Immature natural killer cell (primary cell): ENCODE measurements around the gene IGFBP5. TPM values are rescaled to one million over a fixed set of nuclear protein-coding genes. Genes with fewer than 3 reads are reported as not detected.

Source experiments
- DNase-seq, 3 donors: peaks; one replicate each; pipeline ENCODE4 v3.0.0; 2022; ENCODE audit warnings: mixed read lengths in 1 of 3
- H3K27ac Mint-ChIP-seq, 6 donors: one replicate each; pipeline ENCODE4 v1.8.0; 2020; ENCODE audit warnings: mixed read lengths in 6 of 6, mild to moderate bottlenecking in 5 of 6, inconsistent platforms in 4 of 6, moderate library complexity in 3 of 6
- H3K27me3 Mint-ChIP-seq, 3 donors: one replicate each; pipeline ENCODE4 v1.8.0; 2020 to 2021; ENCODE audit warnings: low read depth in 3 of 3, mild to moderate bottlenecking in 3 of 3, mixed read lengths in 3 of 3, moderate library complexity in 3 of 3, inconsistent platforms in 1 of 3
- H3K36me3 Mint-ChIP-seq, 3 donors: one replicate each; pipeline ENCODE4 v1.8.0; 2020; ENCODE audit warnings: mixed read lengths in 3 of 3, inconsistent platforms in 2 of 3, mild to moderate bottlenecking in 2 of 3
- H3K4me1 Mint-ChIP-seq, 2 donors: one replicate each; pipeline ENCODE4 v1.8.0; 2020; ENCODE audit warnings: inconsistent platforms in 2 of 2, mild to moderate bottlenecking in 2 of 2, mixed read lengths in 2 of 2, moderate library complexity in 1 of 2
- H3K4me3 Mint-ChIP-seq, 5 donors: one replicate each; pipeline ENCODE4 v1.8.0; 2020; ENCODE audit warnings: mild to moderate bottlenecking in 5 of 5, mixed read lengths in 5 of 5, inconsistent platforms in 3 of 5, moderate library complexity in 3 of 5
- H3K9me3 Mint-ChIP-seq, 6 donors: one replicate each; pipeline ENCODE4 v1.8.0; 2020; ENCODE audit warnings: mild to moderate bottlenecking in 6 of 6, mixed read lengths in 6 of 6, inconsistent platforms in 4 of 6, moderate library complexity in 3 of 6
- polyA plus RNA-seq, 3 donors: library from polyadenylated mRNA; unstranded; fragments of 300-500 nt; fragmentation: Illumina TruSeq; gene quantifications; one replicate each; pipeline ENCODE4 v1.2.3, GENCODE V29; 2021

The IGFBP5 gene
- polyA plus RNA-seq, 3 donors from 2014 or later, result not detected

- H3K4me1 Mint-ChIP-seq, result no peaks in the 10 kb centered on the region
- H3K27ac Mint-ChIP-seq, result no peak overlapping the region
- no peaks in the 10 kb centered on the region for H3K36me3 Mint-ChIP-seq
- DNase-seq, result no peak
- peaks cover 0 to 4% (median 2%) of the 10 kb centered on the region in 3 donors for H3K27me3 Mint-ChIP-seq
- peaks cover 0 to 2% (median 0%) of the 10 kb centered on the region in 6 donors for H3K9me3 Mint-ChIP-seq
- no peak overlapping the region for H3K4me3 Mint-ChIP-seq
Measured at GRCh38 chr2:216661639-216662375, 33.5 kb downstream of the IGFBP5 start.

- H3K27ac Mint-ChIP-seq, result no peak overlapping the region
- no peak for DNase-seq
Measured at GRCh38 chr2:216661051-216661450, 34.3 kb downstream of the IGFBP5 start.

GRCh38 chr2:216660496-216660895 is 34.9 kb downstream of the IGFBP5 start:
- H3K4me3 Mint-ChIP-seq, result no peak overlapping the region
- peaks cover 0 to 2% (median 0%) of the 10 kb centered on the region in 6 donors for H3K9me3 Mint-ChIP-seq
- no peak for DNase-seq
- no peaks in the 10 kb centered on the region for H3K36me3 Mint-ChIP-seq
- no peak overlapping the region for H3K27ac Mint-ChIP-seq
- peaks cover 1 to 5% (median 4%) of the 10 kb centered on the region in 3 donors for H3K27me3 Mint-ChIP-seq
- no peaks in the 10 kb centered on the region for H3K4me1 Mint-ChIP-seq

More at GRCh38 chr2:216661051-216661450, 34.3 kb downstream of the IGFBP5 start:
- Mint-ChIP-seq H3K27me3 (peaks cover 1 to 5% (median 4%) of the 10 kb centered on the region in 3 donors), H3K4me1 (no peaks in the 10 kb centered on the region), H3K36me3 (no peaks in the 10 kb centered on the region), H3K9me3 (peaks cover 0 to 2% (median 0%) of the 10 kb centered on the region in 6 donors), H3K4me3 (no peak overlapping the region)

- no peak overlapping the region for H3K27ac Mint-ChIP-seq
- peaks cover 0 to 3% of the 10 kb centered on the region in 2 donors for H3K4me1 Mint-ChIP-seq
- H3K36me3 Mint-ChIP-seq, result no peaks in the 10 kb centered on the region
- DNase-seq, result no peak
- H3K4me3 Mint-ChIP-seq, result no peak overlapping the region
- H3K9me3 Mint-ChIP-seq, result no peaks in the 10 kb centered on the region
- peaks cover 1 to 5% (median 4%) of the 10 kb centered on the region in 3 donors for H3K27me3 Mint-ChIP-seq
Measured at GRCh38 chr2:216659276-216659675, 36.1 kb downstream of the IGFBP5 start.

- DNase-seq, result no peak
- Mint-ChIP-seq H3K4me3 (no peak overlapping the region), H3K4me1 (peaks cover 3 to 8% of the 10 kb centered on the region in 2 donors), H3K27ac (no peak overlapping the region), H3K36me3 (no peaks in the 10 kb centered on the region), H3K9me3 (no peaks in the 10 kb centered on the region), H3K27me3 (peaks cover 1 to 5% (median 4%) of the 10 kb centered on the region in 3 donors)
Measured at GRCh38 chr2:216658757-216659156, 36.6 kb downstream of the IGFBP5 start.

GRCh38 chr2:216657980-216658379 is 37.4 kb downstream of the IGFBP5 start:
- Mint-ChIP-seq H3K27ac (no peak overlapping the region), H3K36me3 (no peaks in the 10 kb centered on the region), H3K4me1 (peaks cover 3 to 8% of the 10 kb centered on the region in 2 donors), H3K4me3 (no peak overlapping the region), H3K27me3 (peaks cover 1 to 7% (median 5%) of the 10 kb centered on the region in 3 donors), H3K9me3 (no peaks in the 10 kb centered on the region)
- no peak for DNase-seq

GRCh38 chr2:216657086-216657855 is 38.1 kb downstream of the IGFBP5 start:
- Mint-ChIP-seq H3K27ac (no peak overlapping the region), H3K9me3 (no peaks in the 10 kb centered on the region), H3K27me3 (peaks cover 1 to 7% (median 5%) of the 10 kb centered on the region in 3 donors), H3K4me1 (peaks cover 3 to 8% of the 10 kb centered on the region in 2 donors), H3K4me3 (no peak overlapping the region), H3K36me3 (no peaks in the 10 kb centered on the region)
- DNase-seq, result no peak

GRCh38 chr2:216654528-216655052 is 40.8 kb downstream of the IGFBP5 start:
- Mint-ChIP-seq H3K9me3 (no peaks in the 10 kb centered on the region), H3K4me1 (peaks cover 3 to 8% of the 10 kb centered on the region in 2 donors), H3K4me3 (no peak overlapping the region), H3K36me3 (no peaks in the 10 kb centered on the region), H3K27ac (no peak overlapping the region), H3K27me3 (peaks cover 2 to 6% (median 5%) of the 10 kb centered on the region in 3 donors)
- DNase-seq, result no peak

GRCh38 chr2:216653931-216654365 is 41.4 kb downstream of the IGFBP5 start:
- Mint-ChIP-seq H3K4me1 (peaks cover 3 to 8% of the 10 kb centered on the region in 2 donors), H3K27me3 (peaks cover 3 to 6% (median 5%) of the 10 kb centered on the region in 3 donors)
- DNase-seq, result no peak

GRCh38 chr2:216653093-216653799 is 42.1 kb downstream of the IGFBP5 start:
- peaks cover 3 to 6% (median 5%) of the 10 kb centered on the region in 3 donors for H3K27me3 Mint-ChIP-seq
- H3K9me3 Mint-ChIP-seq, result no peaks in the 10 kb centered on the region
- no peak overlapping the region for H3K27ac Mint-ChIP-seq
- H3K4me3 Mint-ChIP-seq, result no peak overlapping the region
- no peaks in the 10 kb centered on the region for H3K36me3 Mint-ChIP-seq
- no peak for DNase-seq
- H3K4me1 Mint-ChIP-seq, result peaks cover 3 to 8% of the 10 kb centered on the region in 2 donors

More at GRCh38 chr2:216653931-216654365, 41.4 kb downstream of the IGFBP5 start:
- no peak overlapping the region for H3K27ac Mint-ChIP-seq
- H3K9me3 Mint-ChIP-seq, result no peaks in the 10 kb centered on the region
- no peaks in the 10 kb centered on the region for H3K36me3 Mint-ChIP-seq
- no peak overlapping the region for H3K4me3 Mint-ChIP-seq

GRCh38 chr2:216652566-216652965 is 42.8 kb downstream of the IGFBP5 start:
- no peaks in the 10 kb centered on the region for H3K9me3 Mint-ChIP-seq
- no peak for DNase-seq

GRCh38 chr2:216651351-216651881 is 43.9 kb downstream of the IGFBP5 start:
- Mint-ChIP-seq H3K27me3 (peaks cover 3 to 4% (median 3%) of the 10 kb centered on the region in 3 donors), H3K4me1 (peaks cover 3 to 8% of the 10 kb centered on the region in 2 donors), H3K27ac (no peak overlapping the region), H3K9me3 (no peaks in the 10 kb centered on the region), H3K4me3 (no peak overlapping the region), H3K36me3 (no peaks in the 10 kb centered on the region)
- no peak for DNase-seq

More at GRCh38 chr2:216652566-216652965, 42.8 kb downstream of the IGFBP5 start:
- no peaks in the 10 kb centered on the region for H3K36me3 Mint-ChIP-seq
- no peak overlapping the region for H3K4me3 Mint-ChIP-seq
- peaks cover 4 to 7% (median 6%) of the 10 kb centered on the region in 3 donors for H3K27me3 Mint-ChIP-seq
- peaks cover 3 to 8% of the 10 kb centered on the region in 2 donors for H3K4me1 Mint-ChIP-seq
- H3K27ac Mint-ChIP-seq, result no peak overlapping the region

GRCh38 chr2:216650626-216651257 is 44.6 kb downstream of the IGFBP5 start:
- Mint-ChIP-seq H3K9me3 (no peaks in the 10 kb centered on the region), H3K36me3 (no peaks in the 10 kb centered on the region), H3K4me3 (no peak overlapping the region), H3K4me1 (peaks cover 3 to 8% of the 10 kb centered on the region in 2 donors), H3K27ac (no peak overlapping the region), H3K27me3 (peaks cover 2 to 7% (median 3%) of the 10 kb centered on the region in 3 donors)
- DNase-seq, result no peak
